ENCODE data around the gene TMIGD1.

The TMIGD1 gene

GRCh38 chr17:30321314-30321713, 12.5 kb downstream of the TMIGD1 start:
- Mint-ChIP-seq H3K4me3 (no peak overlapping the region), H3K9me3 (no peaks in the 10 kb centered on the region), H3K27ac (no peak overlapping the region), H3K4me1 (peaks cover 39% of the 10 kb centered on the region), H3K36me3 (no peaks in the 10 kb centered on the region), H3K27me3 (no peaks in the 10 kb centered on the region)

- Mint-ChIP-seq H3K4me3 (no peak overlapping the region), H3K27ac (no peak overlapping the region), H3K36me3 (no peaks in the 10 kb centered on the region), H3K9me3 (no peaks in the 10 kb centered on the region), H3K4me1 (peaks cover 24% of the 10 kb centered on the region), H3K27me3 (no peaks in the 10 kb centered on the region)
Measured at GRCh38 chr17:30318155-30318554, 15.7 kb downstream of the TMIGD1 start.

- Mint-ChIP-seq H3K27me3 (no peaks in the 10 kb centered on the region), H3K4me1 (peaks cover 16% of the 10 kb centered on the region), H3K4me3 (no peak overlapping the region), H3K27ac (no peak overlapping the region), H3K36me3 (no peaks in the 10 kb centered on the region), H3K9me3 (no peaks in the 10 kb centered on the region)
Measured at GRCh38 chr17:30316736-30317135, 17.1 kb downstream of the TMIGD1 start.

DNA sequence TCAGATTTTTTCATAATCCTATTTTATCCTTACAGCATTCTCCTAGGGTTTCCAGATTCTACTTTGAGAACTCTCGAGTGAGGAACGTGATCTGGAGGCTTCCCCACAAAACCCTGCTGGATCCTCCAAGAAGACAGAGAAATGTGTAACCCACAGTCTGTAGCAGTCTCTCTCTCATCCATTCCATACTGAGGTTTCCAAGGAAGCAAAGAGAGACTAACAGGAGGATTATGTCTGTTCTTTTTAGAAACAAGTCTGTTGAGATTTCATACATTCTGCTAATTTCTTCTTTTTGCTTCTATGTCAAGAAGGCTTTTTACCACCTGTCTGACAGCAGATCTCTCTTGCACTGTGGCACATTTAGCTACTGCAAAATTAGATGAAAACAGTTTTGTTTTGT, 18.8 kb downstream of the TMIGD1 start:
- Mint-ChIP-seq H3K36me3 (no peaks in the 10 kb centered on the region), H3K9me3 (no peaks in the 10 kb centered on the region), H3K27me3 (no peaks in the 10 kb centered on the region), H3K27ac (no peak overlapping the region), H3K4me3 (no peak overlapping the region), H3K4me1 (peaks cover 12% of the 10 kb centered on the region)

- Mint-ChIP-seq H3K36me3 (no peaks in the 10 kb centered on the region), H3K4me3 (no peak overlapping the region), H3K9me3 (no peaks in the 10 kb centered on the region), H3K27ac (no peak overlapping the region), H3K4me1 (peaks cover 12% of the 10 kb centered on the region), H3K27me3 (no peaks in the 10 kb centered on the region)
Measured at GRCh38 chr17:30314474-30314873, 19.4 kb downstream of the TMIGD1 start.

DNA sequence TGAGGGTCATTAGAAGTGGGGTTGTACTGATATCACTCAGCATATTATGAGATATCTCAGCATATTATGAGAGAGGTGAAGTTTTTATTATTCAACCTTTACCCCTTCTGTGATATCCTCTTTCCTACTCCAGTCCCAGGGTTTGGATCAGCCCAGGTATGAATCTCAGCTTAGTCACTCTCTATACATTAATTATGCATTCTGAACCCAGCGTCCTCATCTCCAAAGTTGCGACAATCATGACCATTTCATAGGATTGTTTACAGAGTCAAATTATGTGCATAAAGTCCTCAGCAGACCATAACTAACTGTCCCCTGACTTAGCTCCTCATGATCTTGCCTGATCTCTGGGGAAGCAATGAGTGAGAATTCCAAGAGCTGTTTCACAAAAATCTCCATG, 21.6 kb downstream of the TMIGD1 start:
- H3K4me3 Mint-ChIP-seq, result no peak overlapping the region
- H3K9me3 Mint-ChIP-seq, result no peaks in the 10 kb centered on the region
- H3K27ac Mint-ChIP-seq, result no peak overlapping the region
- no peaks in the 10 kb centered on the region for H3K27me3 Mint-ChIP-seq
- no peaks in the 10 kb centered on the region for H3K36me3 Mint-ChIP-seq
- H3K4me1 Mint-ChIP-seq, result peaks cover 12% of the 10 kb centered on the region

- no peaks in the 10 kb centered on the region for H3K36me3 Mint-ChIP-seq
- peaks cover 10% of the 10 kb centered on the region for H3K4me1 Mint-ChIP-seq
- no peaks in the 10 kb centered on the region for H3K27me3 Mint-ChIP-seq
- no peak overlapping the region for H3K27ac Mint-ChIP-seq
- H3K9me3 Mint-ChIP-seq, result no peaks in the 10 kb centered on the region
- H3K4me3 Mint-ChIP-seq, result no peak overlapping the region
Measured at GRCh38 chr17:30310562-30310961, 23.3 kb downstream of the TMIGD1 start.

DNA sequence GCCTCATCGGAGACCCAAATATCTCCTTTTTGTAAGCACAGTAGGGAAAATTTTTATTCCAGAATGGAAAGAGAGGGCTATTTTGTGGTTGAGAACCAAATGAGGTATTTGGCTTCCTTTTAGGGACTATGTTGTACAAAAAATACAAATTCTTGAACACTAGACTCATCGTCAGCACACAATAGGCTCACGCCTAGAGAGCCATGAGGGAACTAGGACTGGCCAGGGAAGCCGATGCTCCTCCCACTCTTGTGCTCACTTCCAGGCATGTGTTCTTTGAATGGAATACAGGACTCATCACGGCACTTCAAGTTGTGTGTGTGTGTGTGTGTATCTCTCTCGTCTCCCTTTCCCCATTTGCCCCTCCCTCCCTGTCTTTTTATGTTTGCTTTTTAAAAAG, 24.3 kb downstream of the TMIGD1 start:
- Mint-ChIP-seq H3K27me3 (no peaks in the 10 kb centered on the region), H3K36me3 (no peaks in the 10 kb centered on the region), H3K27ac (no peak overlapping the region), H3K9me3 (no peaks in the 10 kb centered on the region), H3K4me1 (no peaks in the 10 kb centered on the region), H3K4me3 (no peak overlapping the region)

DNA sequence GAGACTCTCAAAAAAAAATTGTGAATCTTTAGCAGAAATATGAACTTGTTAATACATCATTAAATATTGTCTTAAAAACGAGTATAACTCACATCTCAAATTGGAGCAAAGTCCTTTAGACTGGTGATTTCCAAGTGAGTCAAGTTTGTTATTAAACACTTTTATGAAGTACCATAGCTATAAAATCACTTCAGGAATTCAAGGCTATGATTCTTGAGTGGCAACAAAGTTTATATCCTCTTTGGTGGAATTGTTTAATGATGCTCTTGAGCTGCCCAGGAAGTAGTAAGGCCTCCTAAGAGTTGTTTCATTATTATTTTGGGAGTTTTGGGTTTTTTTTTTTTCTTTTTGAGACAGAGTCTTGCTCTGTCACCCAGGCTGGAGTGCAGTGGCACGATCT, 25.5 kb downstream of the TMIGD1 start:
- no peaks in the 10 kb centered on the region for H3K27me3 Mint-ChIP-seq
- no peak overlapping the region for H3K4me3 Mint-ChIP-seq
- no peaks in the 10 kb centered on the region for H3K4me1 Mint-ChIP-seq
- H3K9me3 Mint-ChIP-seq, result no peaks in the 10 kb centered on the region
- no peak overlapping the region for H3K27ac Mint-ChIP-seq
- no peaks in the 10 kb centered on the region for H3K36me3 Mint-ChIP-seq

DNA sequence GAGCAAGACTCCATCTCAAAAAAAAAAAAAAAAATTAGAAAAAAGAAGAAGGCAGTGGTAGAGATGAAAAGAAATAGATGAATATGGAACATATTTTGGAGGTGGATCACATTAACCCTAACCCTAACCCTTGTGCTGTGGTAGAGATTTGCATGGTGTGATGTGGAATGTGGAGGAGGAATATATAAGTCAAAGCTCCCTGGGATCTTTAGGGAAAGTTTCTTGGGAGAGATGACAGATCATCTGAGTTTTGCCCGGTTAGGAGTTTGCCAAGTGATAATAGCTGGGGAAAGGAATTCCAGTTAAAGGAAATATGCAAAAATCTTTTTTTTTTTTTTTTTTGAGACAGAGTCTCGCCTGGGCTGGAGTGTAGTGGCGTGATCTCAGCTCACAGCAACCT, 29.1 kb downstream of the TMIGD1 start:
- H3K27ac Mint-ChIP-seq, result no peak overlapping the region
- H3K27me3 Mint-ChIP-seq, result no peaks in the 10 kb centered on the region

DNA sequence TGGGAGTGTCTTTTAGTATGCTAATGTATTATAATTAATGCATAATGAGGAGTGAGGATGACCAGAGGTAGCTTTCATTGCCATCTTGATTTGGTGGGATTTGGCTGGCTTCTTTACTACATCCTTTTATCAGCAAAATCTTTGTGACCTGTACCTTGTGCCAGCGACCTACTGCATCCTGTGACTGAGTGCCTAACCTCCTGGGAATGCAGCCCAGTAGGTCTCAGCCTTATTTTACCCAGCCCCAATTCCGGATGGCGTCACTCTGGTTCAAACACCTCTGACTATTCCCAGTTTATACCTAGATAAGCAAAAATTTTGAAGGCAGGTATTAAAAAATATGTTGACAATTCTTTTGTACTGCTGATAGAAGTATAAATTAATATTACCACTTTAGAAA, 31.6 kb downstream of the TMIGD1 start:
- Mint-ChIP-seq H3K27ac (no peak overlapping the region), H3K9me3 (no peaks in the 10 kb centered on the region), H3K4me3 (no peak overlapping the region), H3K36me3 (no peaks in the 10 kb centered on the region), H3K4me1 (peaks cover 18% of the 10 kb centered on the region), H3K27me3 (no peaks in the 10 kb centered on the region)

More for the DNA sequence above, 29.1 kb downstream of the TMIGD1 start:
- no peaks in the 10 kb centered on the region for H3K36me3 Mint-ChIP-seq
- peaks cover 14% of the 10 kb centered on the region for H3K4me1 Mint-ChIP-seq
- no peaks in the 10 kb centered on the region for H3K9me3 Mint-ChIP-seq
- no peak overlapping the region for H3K4me3 Mint-ChIP-seq

DNA sequence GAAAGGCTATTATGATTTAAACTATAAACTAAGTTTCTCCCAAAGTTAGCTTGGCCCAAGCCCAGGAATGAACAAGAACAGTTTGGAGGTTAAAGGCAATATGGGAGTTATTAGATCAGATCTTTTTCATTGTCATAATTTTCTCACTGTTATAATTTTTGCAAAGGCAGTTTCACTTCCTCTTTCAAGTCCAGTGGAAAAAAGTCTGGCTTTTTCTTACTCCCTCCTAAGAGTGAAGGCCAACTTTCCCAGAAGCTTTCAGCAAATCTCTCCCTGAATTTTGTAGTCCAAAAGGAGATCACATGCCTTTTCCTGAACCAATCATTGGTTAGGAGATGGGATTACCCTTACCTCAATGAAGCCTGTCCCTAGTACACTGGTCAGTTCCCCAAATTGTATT, 33.0 kb downstream of the TMIGD1 start:
- no peaks in the 10 kb centered on the region for H3K9me3 Mint-ChIP-seq
- H3K27me3 Mint-ChIP-seq, result no peaks in the 10 kb centered on the region
- no peak overlapping the region for H3K4me3 Mint-ChIP-seq
- H3K27ac Mint-ChIP-seq, result no peak overlapping the region
- H3K36me3 Mint-ChIP-seq, result no peaks in the 10 kb centered on the region
- H3K4me1 Mint-ChIP-seq, result peaks cover 18% of the 10 kb centered on the region

GRCh38 chr17:30299000-30299399, 34.9 kb downstream of the TMIGD1 start:
- Mint-ChIP-seq H3K4me3 (no peak overlapping the region), H3K4me1 (peaks cover 18% of the 10 kb centered on the region)

GRCh38 chr17:30297715-30298114, 36.1 kb downstream of the TMIGD1 start:
- Mint-ChIP-seq H3K4me3 (no peak overlapping the region), H3K9me3 (no peaks in the 10 kb centered on the region), H3K27me3 (no peaks in the 10 kb centered on the region), H3K27ac (no peak overlapping the region), H3K36me3 (no peaks in the 10 kb centered on the region), H3K4me1 (peaks cover 18% of the 10 kb centered on the region)

More at GRCh38 chr17:30299000-30299399, 34.9 kb downstream of the TMIGD1 start:
- H3K27ac Mint-ChIP-seq, result no peak overlapping the region
- no peaks in the 10 kb centered on the region for H3K36me3 Mint-ChIP-seq
- H3K27me3 Mint-ChIP-seq, result no peaks in the 10 kb centered on the region
- no peaks in the 10 kb centered on the region for H3K9me3 Mint-ChIP-seq

GRCh38 chr17:30296499-30297080, 37.3 kb downstream of the TMIGD1 start:
- Mint-ChIP-seq H3K36me3 (no peaks in the 10 kb centered on the region), H3K27me3 (no peaks in the 10 kb centered on the region), H3K4me3 (no peak overlapping the region), H3K9me3 (no peaks in the 10 kb centered on the region), H3K27ac (no peak overlapping the region), H3K4me1 (peaks cover 18% of the 10 kb centered on the region)

DNA sequence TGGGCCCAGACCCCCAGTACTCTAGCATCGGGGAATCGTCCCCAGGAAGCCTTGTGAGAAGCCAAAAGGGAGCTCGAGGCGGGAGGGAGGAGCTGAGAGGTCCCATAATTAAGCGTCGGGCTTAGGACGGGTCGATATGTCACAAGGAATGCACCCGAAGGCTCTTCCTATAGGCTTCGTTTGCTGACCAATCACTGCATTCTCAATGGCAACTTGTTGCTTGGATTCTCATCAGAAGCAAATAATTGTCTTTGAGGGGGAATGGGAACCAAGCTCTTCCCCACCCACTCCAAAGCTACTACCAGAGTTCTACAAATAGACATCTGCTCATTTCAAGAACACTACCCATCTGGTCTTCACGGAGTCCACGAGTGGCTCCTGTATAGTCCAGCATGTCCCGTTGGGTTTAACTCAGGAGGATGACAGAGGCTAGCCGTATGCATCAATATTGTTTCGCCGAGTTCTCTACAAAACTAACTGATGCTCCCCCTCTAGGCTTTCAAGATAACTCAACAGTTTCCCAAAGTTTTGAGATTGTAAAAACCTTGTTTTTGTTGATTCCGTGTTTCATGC, 41.5 kb downstream of the TMIGD1 start:
- Mint-ChIP-seq H3K4me1 (peaks cover 20% of the 10 kb centered on the region), H3K27ac (no peak overlapping the region), H3K4me3 (peak overlapping the region; percentile 65), H3K27me3 (no peaks in the 10 kb centered on the region), H3K9me3 (no peaks in the 10 kb centered on the region), H3K36me3 (peaks cover 6% of the 10 kb centered on the region)
